ENCODE measurements around the gene PHACTR4.
"Not testable (repeated sequence)": the region's sequence is repeated elsewhere in the genome, so short reads cannot be mapped to it uniquely, and the experiment has no call there.

The PHACTR4 gene

DNA sequence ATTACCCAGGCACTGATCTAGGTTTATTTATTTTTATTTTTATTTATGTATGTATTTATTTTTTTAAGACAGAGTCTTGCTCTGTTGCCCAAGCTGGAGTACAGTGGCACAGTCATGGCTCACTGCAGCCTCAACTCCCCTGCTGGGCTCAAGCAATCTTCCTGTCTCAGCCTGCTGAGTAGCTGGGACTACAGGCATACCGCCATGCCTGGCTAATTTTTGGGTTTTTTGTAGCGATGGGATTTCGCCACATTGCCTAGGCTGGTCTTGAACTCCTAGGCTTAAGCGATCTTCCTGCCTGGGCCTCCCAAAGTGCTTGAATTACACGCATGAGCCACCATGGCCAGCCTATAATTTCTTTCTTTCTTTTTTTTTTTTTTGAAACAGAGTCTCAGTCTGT is 9.4 kb downstream of the PHACTR4 start:
- ChIA-PET CTCF (no interaction called here), POLR2A (no interaction called here)
- TF ChIP-seq, protein P1, sequence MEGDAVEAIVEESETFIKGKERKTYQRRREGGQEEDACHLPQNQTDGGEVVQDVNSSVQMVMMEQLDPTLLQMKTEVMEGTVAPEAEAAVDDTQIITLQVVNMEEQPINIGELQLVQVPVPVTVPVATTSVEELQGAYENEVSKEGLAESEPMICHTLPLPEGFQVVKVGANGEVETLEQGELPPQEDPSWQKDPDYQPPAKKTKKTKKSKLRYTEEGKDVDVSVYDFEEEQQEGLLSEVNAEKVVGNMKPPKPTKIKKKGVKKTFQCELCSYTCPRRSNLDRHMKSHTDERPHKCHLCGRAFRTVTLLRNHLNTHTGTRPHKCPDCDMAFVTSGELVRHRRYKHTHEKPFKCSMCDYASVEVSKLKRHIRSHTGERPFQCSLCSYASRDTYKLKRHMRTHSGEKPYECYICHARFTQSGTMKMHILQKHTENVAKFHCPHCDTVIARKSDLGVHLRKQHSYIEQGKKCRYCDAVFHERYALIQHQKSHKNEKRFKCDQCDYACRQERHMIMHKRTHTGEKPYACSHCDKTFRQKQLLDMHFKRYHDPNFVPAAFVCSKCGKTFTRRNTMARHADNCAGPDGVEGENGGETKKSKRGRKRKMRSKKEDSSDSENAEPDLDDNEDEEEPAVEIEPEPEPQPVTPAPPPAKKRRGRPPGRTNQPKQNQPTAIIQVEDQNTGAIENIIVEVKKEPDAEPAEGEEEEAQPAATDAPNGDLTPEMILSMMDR (IDR thresholded peaks at IDR 0.05; ENCODE audit: insufficient read depth, low read length, missing control alignments), result no peak

DNA sequence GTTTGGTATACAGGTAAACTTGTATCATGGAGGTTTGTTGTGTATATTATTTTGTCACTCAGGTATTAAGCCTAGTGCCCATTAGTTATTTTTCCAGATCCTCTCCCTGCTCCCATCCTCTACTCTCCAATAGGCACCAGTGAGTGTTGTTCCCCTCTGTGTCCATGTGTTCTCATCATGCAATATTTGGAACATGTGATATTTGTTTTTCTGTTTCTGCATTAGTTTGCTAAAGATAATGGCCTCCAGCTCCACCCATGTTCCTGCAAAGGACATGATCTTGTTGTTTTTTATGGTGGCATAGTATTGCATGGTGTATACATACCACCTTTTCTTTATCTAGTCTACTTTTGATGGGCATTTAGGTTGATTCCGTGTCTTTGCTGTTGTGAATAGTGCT is 10.9 kb downstream of the PHACTR4 start:
- no peak for DNase-seq (ENCODE audit: low read depth, low spot score)
- H3K4me3 ChIP-seq (ENCODE audit: low read depth, low read length), result no peak overlapping the region
- ChIA-PET CTCF (no interaction called here), POLR2A (no interaction called here)
- TF ChIP-seq, protein P1 (IDR thresholded peaks at IDR 0.05; ENCODE audit: insufficient read depth, low read length, missing control alignments), result no peak

More for the DNA sequence above, 9.4 kb downstream of the PHACTR4 start:
- no peak for DNase-seq (ENCODE audit: low read depth, low spot score)
- H3K4me3 ChIP-seq (ENCODE audit: low read depth, low read length), result no peak overlapping the region

DNA sequence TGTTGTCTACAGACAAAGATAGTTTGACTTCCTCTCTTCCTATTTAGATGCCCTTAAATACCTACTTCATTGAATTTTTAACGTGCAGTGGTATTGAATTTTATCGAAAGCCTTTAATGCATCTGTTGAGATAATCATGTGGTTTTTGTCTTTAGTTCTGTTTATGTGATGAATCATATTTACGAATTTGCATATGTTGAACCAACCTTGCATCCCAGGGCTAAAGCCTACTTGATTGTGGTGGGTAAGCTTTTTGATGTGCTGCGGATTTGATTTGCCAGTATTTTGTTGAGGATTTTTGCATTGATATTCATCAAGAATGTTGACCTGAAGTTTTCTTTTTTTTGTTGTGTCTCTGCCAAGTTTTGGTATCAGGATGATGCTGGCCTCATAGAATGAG is 14.2 kb downstream of the PHACTR4 start:
- POLR2A ChIA-PET; DNase-seq (ENCODE audit: low read depth, low spot score); H3K4me3 ChIP-seq (ENCODE audit: low read depth, low read length): not testable (repeated sequence)
- CTCF ChIA-PET, result interaction anchor here (1.3 kb wide), 1 partner anchor 24 kb away, joined by 3 read pairs; no protein-coding TSS in a partner anchor

- ChIA-PET CTCF (no interaction called here), POLR2A (no interaction called here)
- peak; percentile 81 for DNase-seq (ENCODE audit: low read depth, low spot score)
- H3K4me3 ChIP-seq (ENCODE audit: low read depth, low read length), result no peak overlapping the region
- TF ChIP-seq, protein P1 (IDR thresholded peaks at IDR 0.05; ENCODE audit: insufficient read depth, low read length, missing control alignments), result no peak
Observed at GRCh38 chr1:28392027-28392652, 22.6 kb downstream of the PHACTR4 start.

DNA sequence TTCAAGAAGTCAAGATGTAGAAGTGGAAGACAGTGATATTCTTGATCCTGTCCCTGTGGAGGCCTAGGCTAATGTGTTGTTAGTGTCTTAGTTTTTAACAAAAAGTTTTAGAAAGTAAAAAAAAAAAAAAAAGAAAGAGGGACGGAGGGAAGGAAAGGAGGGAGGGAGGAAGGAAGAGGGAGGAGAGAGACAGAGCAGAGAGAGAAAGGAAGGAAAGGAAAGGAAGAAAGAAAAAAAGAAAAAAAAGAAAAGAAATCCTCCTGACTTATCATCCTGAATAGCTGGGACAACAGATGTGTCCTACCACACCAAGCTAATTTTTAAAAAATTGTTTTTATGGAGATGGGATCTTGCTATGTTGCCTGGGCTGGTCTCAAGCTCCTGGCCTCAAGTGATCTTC is 24.6 kb downstream of the PHACTR4 start:
- H3K4me3 ChIP-seq (ENCODE audit: low read depth, low read length), result no peak overlapping the region
- CTCF ChIA-PET, result interaction anchor here (0.7 to 1.1 kb wide), 3 partner anchors 12 to 147 kb away, joined by 3 read pairs; no protein-coding TSS in a partner anchor

DNA sequence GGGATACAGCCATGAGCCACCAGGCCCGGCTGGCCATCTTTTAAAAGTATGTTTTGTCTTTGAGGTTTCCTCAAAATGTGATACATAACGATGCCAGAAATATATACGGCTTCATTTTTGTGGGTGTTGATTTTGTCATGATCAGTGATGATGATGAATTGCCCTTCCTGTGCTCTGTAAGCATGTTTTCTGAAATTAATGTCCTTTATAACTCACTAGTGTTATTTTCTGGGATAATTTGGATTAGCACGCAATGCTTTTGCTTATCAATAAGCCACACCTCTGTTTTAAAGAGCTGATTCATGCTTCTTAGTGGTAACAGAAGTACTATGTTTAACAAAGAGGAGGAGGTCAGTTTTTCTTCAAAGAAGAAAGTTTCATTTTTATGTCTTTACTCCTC is 25.6 kb downstream of the PHACTR4 start:
- ChIA-PET CTCF (interaction anchor here (0.8 to 1.4 kb wide), 4 partner anchors 12 to 42 kb away, joined by 3 to 4 read pairs (median 4); no protein-coding TSS in a partner anchor), POLR2A (no interaction called here)
- H3K4me3 ChIP-seq (ENCODE audit: low read depth, low read length), result no peak overlapping the region
- TF ChIP-seq, protein P1 (IDR thresholded peaks at IDR 0.05; ENCODE audit: insufficient read depth, low read length, missing control alignments), result no peak
- no peak for DNase-seq (ENCODE audit: low read depth, low spot score)

More for the DNA sequence above, 24.6 kb downstream of the PHACTR4 start:
- TF ChIP-seq, protein P1 (IDR thresholded peaks at IDR 0.05; ENCODE audit: insufficient read depth, low read length, missing control alignments), result no peak
- POLR2A ChIA-PET, result interaction anchor here (0.7 kb wide), 2 partner anchors 24 to 37 kb away, joined by 3 read pairs; no protein-coding TSS in a partner anchor
- DNase-seq (ENCODE audit: low read depth, low spot score), result no peak

GRCh38 chr1:28401760-28402159 is 32.2 kb downstream of the PHACTR4 start:
- CTCF ChIA-PET, result interaction anchor here (1.0 to 1.4 kb wide), 4 partner anchors 8 to 201 kb away, joined by 3 to 5 read pairs (median 4); no protein-coding TSS in a partner anchor
- POLR2A ChIA-PET, result no interaction called here
- TF ChIP-seq, protein P1 (IDR thresholded peaks at IDR 0.05; ENCODE audit: insufficient read depth, low read length, missing control alignments), result no peak
- no peak for DNase-seq (ENCODE audit: low read depth, low spot score)
- no peak overlapping the region for H3K4me3 ChIP-seq (ENCODE audit: low read depth, low read length)
